ENCODE results near the gene GYS1. TPM values are rescaled to one million over a fixed set of nuclear protein-coding genes. Genes with fewer than 3 reads are reported as not detected.

GYS1 gene
- total and polyA plus RNA-seq, 7 experiments from 2014 or later = 22.6 to 82.3 (median 40.3) TPM

DNA sequence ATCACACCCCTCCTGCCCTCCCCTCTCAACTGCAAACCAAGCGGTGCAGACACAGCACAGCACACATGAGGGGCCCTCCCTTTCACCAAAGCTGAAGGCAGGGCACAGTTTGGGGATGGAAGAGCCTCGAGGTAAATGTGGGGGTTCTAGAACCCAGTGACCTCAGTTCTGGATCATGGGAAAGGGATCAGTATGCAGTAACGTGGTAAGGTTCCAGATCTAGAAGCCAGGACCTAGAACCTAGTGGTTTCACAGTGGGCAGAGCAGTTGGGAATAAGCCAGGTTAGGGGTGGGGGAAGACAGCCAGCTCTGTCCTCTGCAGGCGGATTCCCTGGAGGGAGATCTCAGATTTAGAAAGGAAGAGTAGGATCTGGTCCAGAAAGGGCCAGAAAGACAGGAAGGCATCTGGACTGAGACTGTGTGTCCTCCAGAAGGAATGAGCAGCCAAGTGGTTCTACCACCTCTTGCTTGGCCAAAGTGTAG is 24.9 kb downstream of the GYS1 start:
- H3K27me3 Mint-ChIP-seq = no peaks in the 10 kb centered on the region
- no peak for DNase-seq
- CTCF ChIA-PET = interaction anchor here (0.7 to 1.1 kb wide), 3 partner anchors 9 to 173 kb away, joined by 3 to 5 read pairs (median 4); no protein-coding TSS in a partner anchor
- H3K36me3 Mint-ChIP-seq = peaks cover 0 to 28% (median 11%) of the 10 kb centered on the region in 5 donors
- intact Hi-C loops (cut with micrococcal nuclease) = loop anchor here (5.0 kb wide), 3 partner anchors 321 to 636 kb away; partner anchors contain the start of genes CA11 (in 1 of the 2) and LMTK3 (in 1 of the 2)
- peak overlapping the region in 4 of 10 donors; percentile 3 to 99 (median 10) for H3K4me3 Mint-ChIP-seq
- ATAC-seq = no peak
- no peaks in the 10 kb centered on the region for H3K27me3 ChIP-seq (ENCODE audit: control insufficient read depth in 2 of 2, insufficient read depth in 2 of 2, low read length in 2 of 2)
- no peak overlapping the region for H3K4me3 ChIP-seq (ENCODE audit: low read length)
- H3K36me3 ChIP-seq (ENCODE audit: control insufficient read depth in 2 of 3, insufficient read depth in 3 of 3, low read length in 3 of 3) = peaks cover 0 to 49% (median 6%) of the 10 kb centered on the region in 3 experiments
- peaks cover 21 to 52% (median 46%) of the 10 kb centered on the region in 7 donors for H3K4me1 Mint-ChIP-seq
- no peaks in the 10 kb centered on the region for H3K9me3 ChIP-seq (ENCODE audit: control insufficient read depth in 2 of 3, low read length in 3 of 3)
- H3K9me3 Mint-ChIP-seq = peaks cover 0 to 5% (median 0%) of the 10 kb centered on the region in 11 donors
- POLR2A ChIA-PET = interaction anchor here (0.9 to 5.3 kb wide), 4 partner anchors 15 to 93 kb away, joined by 4 to 58 read pairs (median 8); partner anchors contain the start of genes GYS1 and RUVBL2
- H3K4me1 ChIP-seq (ENCODE audit: control insufficient read depth in 2 of 2, insufficient read depth in 2 of 2, low read length in 2 of 2) = peaks cover 24 to 26% of the 10 kb centered on the region in 2 donors
- no peak overlapping the region for H3K27ac ChIP-seq (ENCODE audit: low read depth, low read length)
- H3K27ac Mint-ChIP-seq = peak overlapping the region in 4 of 9 donors; percentile 24 to 49 (median 35)

DNA sequence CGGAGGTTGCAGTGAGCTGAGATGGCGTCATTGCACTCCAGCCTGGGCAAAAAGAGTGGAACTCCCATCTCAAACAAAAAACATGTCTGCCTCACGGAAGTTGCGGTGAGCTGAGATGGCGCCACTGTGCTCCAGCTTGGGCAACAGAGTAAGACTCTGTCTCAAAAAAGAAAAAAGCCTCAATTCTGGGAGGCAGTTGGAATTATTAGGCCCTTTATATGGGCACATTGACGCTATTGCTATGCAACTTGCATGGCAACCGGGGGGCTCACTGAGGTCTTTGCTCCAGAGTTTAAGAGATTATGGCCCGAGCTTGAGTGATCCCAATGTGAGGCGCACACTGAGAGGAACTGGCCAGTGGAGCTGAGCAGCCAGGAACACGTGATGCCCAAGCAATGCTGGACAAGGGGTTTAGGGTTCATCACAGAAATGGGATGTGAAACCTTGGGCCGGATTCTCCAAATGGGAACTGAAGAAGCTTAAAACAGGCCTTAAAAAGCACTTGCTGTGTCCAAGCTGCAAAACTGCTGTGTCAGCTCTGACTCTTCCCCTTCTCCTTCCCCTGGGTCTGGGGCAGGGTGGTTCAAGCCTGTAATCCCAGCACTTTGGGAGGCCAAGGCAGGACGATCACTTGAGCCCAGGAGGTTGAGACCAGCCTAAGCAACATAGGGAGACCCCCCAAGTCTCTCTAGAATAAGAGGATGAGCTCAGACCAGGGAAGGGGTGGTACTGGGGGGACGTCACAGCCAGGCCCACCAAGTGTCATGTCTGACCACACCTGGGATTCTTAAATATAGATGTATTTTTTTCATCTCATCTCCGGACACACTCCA is 25.5 kb downstream of the GYS1 start:
- Mint-ChIP-seq H3K9me3 (peaks cover 0 to 5% (median 0%) of the 10 kb centered on the region in 11 donors), H3K4me3 (peak overlapping the region; percentile 5 to 100 (median 55)), H3K36me3 (peaks cover 0 to 25% (median 11%) of the 10 kb centered on the region in 5 donors), H3K27ac (peak overlapping the region in 3 of 9 donors; percentile 28 to 97 (median 48)), H3K27me3 (no peaks in the 10 kb centered on the region), H3K4me1 (peaks cover 27 to 59% (median 53%) of the 10 kb centered on the region in 7 donors)
- DNase-seq (no peak), ATAC-seq (peak; percentile 11)
- ChIA-PET POLR2A (interaction anchor here (0.6 to 5.3 kb wide), 13 partner anchors 8 to 721 kb away, joined by 3 to 58 read pairs (median 6); partner anchors contain the start of genes BAX, GYS1, PPP1R15A and RUVBL2), CTCF (interaction anchor here (0.7 to 1.2 kb wide), 8 partner anchors 9 to 180 kb away, joined by 3 to 5 read pairs (median 3); partner anchors contain the start of gene HSD17B14)
- peaks cover 0 to 49% (median 6%) of the 10 kb centered on the region in 3 experiments for H3K36me3 ChIP-seq (ENCODE audit: control insufficient read depth in 2 of 3, insufficient read depth in 3 of 3, low read length in 3 of 3)
- H3K4me3 ChIP-seq (ENCODE audit: low read length) = no peak overlapping the region
- peaks cover 26 to 28% of the 10 kb centered on the region in 2 donors for H3K4me1 ChIP-seq (ENCODE audit: control insufficient read depth in 2 of 2, insufficient read depth in 2 of 2, low read length in 2 of 2)
- no peak overlapping the region for H3K27ac ChIP-seq (ENCODE audit: low read depth, low read length)
- H3K27me3 ChIP-seq (ENCODE audit: control insufficient read depth in 2 of 2, insufficient read depth in 2 of 2, low read length in 2 of 2) = no peaks in the 10 kb centered on the region
- intact Hi-C loops (cut with micrococcal nuclease) = loop anchor here (5.0 kb wide), 3 partner anchors 320 to 635 kb away; partner anchors contain the start of genes CA11 (in 1 of the 2) and LMTK3 (in 1 of the 2)
- H3K9me3 ChIP-seq (ENCODE audit: control insufficient read depth in 2 of 3, low read length in 3 of 3) = no peaks in the 10 kb centered on the region

DNA sequence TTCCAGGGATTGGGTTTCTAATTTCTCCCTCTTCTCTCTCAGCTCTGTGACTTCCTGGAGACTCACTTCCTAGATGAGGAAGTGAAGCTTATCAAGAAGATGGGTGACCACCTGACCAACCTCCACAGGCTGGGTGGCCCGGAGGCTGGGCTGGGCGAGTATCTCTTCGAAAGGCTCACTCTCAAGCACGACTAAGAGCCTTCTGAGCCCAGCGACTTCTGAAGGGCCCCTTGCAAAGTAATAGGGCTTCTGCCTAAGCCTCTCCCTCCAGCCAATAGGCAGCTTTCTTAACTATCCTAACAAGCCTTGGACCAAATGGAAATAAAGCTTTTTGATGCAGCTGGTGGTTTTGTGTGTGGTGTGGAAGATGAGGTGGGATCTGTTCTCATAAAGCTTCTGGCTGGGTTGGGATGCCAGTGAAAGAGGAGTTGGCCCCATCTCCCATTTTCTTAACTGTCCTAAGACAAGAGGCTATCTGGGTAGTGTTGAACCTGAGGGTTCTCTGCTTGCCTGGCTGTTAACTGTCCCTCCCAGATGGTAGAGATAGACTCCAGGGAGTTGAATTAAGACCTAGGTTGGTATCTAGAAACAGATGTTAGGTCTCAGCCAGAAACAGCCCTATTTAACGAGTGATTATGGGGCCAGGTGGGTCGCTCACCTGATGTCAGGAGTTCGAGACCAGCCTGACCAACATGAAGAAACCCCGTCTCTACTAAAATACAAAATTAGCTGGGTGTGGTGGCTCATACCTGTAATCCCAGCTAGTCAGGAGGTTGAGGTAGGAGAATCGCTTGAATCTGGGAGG is 26.4 kb downstream of the GYS1 start:
- peak overlapping the region; percentile 94 to 100 (median 99) for H3K4me3 Mint-ChIP-seq
- CTCF ChIA-PET = interaction anchor here (0.6 to 1.8 kb wide), 9 partner anchors 11 to 179 kb away, joined by 3 to 4 read pairs (median 3); partner anchors contain the start of genes GYS1, HSD17B14, NUCB1 and RUVBL2

DNA sequence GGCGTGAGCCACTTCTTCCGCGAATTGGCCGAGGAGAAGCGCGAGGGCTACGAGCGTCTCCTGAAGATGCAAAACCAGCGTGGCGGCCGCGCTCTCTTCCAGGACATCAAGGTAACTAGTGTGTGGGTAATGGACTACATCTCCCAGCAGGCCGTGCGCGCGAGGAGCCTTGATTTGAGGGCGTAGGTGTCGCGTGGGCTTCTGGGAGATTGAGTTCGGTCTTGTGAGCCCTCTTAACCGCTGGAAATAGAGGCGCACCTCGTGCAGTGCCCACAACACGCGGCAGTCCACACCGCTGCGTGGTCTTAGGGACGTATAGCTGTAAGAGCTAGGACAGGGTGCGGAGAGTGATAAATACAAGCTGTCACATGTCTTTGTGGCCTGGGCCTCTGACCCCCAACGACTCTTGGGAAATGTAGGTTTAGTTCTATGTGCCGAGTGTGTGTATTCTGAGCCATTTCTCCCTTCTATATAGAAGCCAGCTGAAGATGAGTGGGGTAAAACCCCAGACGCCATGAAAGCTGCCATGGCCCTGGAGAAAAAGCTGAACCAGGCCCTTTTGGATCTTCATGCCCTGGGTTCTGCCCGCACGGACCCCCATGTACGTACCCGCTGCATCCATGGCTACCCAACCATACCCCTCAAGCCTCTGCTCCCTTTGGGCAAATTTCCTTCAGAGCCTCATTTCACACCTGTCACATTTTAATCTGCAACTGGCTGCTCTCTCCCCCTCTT is 27.1 kb downstream of the GYS1 start:
- peak; percentile 75 for ATAC-seq
- peaks cover 0 to 46% (median 6%) of the 10 kb centered on the region in 3 experiments for H3K36me3 ChIP-seq (ENCODE audit: control insufficient read depth in 2 of 3, insufficient read depth in 3 of 3, low read length in 3 of 3)
- peaks cover 40 to 70% (median 64%) of the 10 kb centered on the region in 7 donors for H3K4me1 Mint-ChIP-seq
- H3K4me3 Mint-ChIP-seq = peak overlapping the region; percentile 94 to 100 (median 99)
- H3K9me3 Mint-ChIP-seq = peaks cover 0 to 5% (median 0%) of the 10 kb centered on the region in 11 donors
- H3K27ac Mint-ChIP-seq = peak overlapping the region; percentile 93 to 100 (median 97)
- peak overlapping the region; percentile 73 for H3K27ac ChIP-seq (ENCODE audit: low read depth, low read length)
- H3K27me3 ChIP-seq (ENCODE audit: control insufficient read depth in 2 of 2, insufficient read depth in 2 of 2, low read length in 2 of 2) = no peaks in the 10 kb centered on the region
- intact Hi-C loops (cut with micrococcal nuclease) = loop anchor here (1.0 to 5.0 kb wide), 15 partner anchors 11 to 634 kb away; partner anchors contain the start of genes CA11 (in 2 of the 2), GYS1 (in 2 of the 2), NUCB1 (in 2 of the 2) and RUVBL2 (in 2 of the 2)
- ChIA-PET POLR2A (interaction anchor here (0.6 to 5.3 kb wide), 29 partner anchors 8 to 347 kb away, joined by 3 to 58 read pairs (median 4); partner anchors contain the start of genes BAX, CA11, DHDH and GYS1), CTCF (interaction anchor here (0.6 to 1.8 kb wide), 6 partner anchors 11 to 172 kb away, joined by 3 to 4 read pairs (median 4); partner anchors contain the start of genes GYS1, NUCB1 and RUVBL2)
- H3K9me3 ChIP-seq (ENCODE audit: control insufficient read depth in 2 of 3, low read length in 3 of 3) = no peaks in the 10 kb centered on the region
- H3K36me3 Mint-ChIP-seq = peaks cover 0 to 30% (median 11%) of the 10 kb centered on the region in 5 donors
- H3K27me3 Mint-ChIP-seq = no peaks in the 10 kb centered on the region
- H3K4me3 ChIP-seq (ENCODE audit: low read length) = peak overlapping the region; percentile 86
- peak; percentile 71 to 93 (median 88) for DNase-seq
- H3K4me1 ChIP-seq (ENCODE audit: control insufficient read depth in 2 of 2, insufficient read depth in 2 of 2, low read length in 2 of 2) = peaks cover 30 to 37% of the 10 kb centered on the region in 2 donors

More for the DNA sequence above, 26.4 kb downstream of the GYS1 start:
- H3K27ac ChIP-seq (ENCODE audit: low read depth, low read length) = peak overlapping the region; percentile 73
- DNase-seq = no peak
- no peaks in the 10 kb centered on the region for H3K9me3 ChIP-seq (ENCODE audit: control insufficient read depth in 2 of 3, low read length in 3 of 3)
- H3K27me3 Mint-ChIP-seq = no peaks in the 10 kb centered on the region
- ATAC-seq = no peak
- peaks cover 0 to 47% (median 6%) of the 10 kb centered on the region in 3 experiments for H3K36me3 ChIP-seq (ENCODE audit: control insufficient read depth in 2 of 3, insufficient read depth in 3 of 3, low read length in 3 of 3)
- H3K4me1 ChIP-seq (ENCODE audit: control insufficient read depth in 2 of 2, insufficient read depth in 2 of 2, low read length in 2 of 2) = peaks cover 30 to 36% of the 10 kb centered on the region in 2 donors
- intact Hi-C loops (cut with micrococcal nuclease) = loop anchor here (5.0 kb wide), 3 partner anchors 319 to 634 kb away; partner anchors contain the start of genes CA11 (in 1 of the 2) and LMTK3 (in 1 of the 2)
- peaks cover 0 to 27% (median 11%) of the 10 kb centered on the region in 5 donors for H3K36me3 Mint-ChIP-seq
- peaks cover 0 to 5% (median 0%) of the 10 kb centered on the region in 11 donors for H3K9me3 Mint-ChIP-seq
- peaks cover 33 to 67% (median 61%) of the 10 kb centered on the region in 7 donors for H3K4me1 Mint-ChIP-seq
- no peaks in the 10 kb centered on the region for H3K27me3 ChIP-seq (ENCODE audit: control insufficient read depth in 2 of 2, insufficient read depth in 2 of 2, low read length in 2 of 2)
- H3K4me3 ChIP-seq (ENCODE audit: low read length) = peak overlapping the region; percentile 86
- peak overlapping the region in 7 of 9 donors; percentile 93 to 100 (median 98) for H3K27ac Mint-ChIP-seq
- POLR2A ChIA-PET = interaction anchor here (0.6 to 5.3 kb wide), 25 partner anchors 7 to 722 kb away, joined by 3 to 58 read pairs (median 4); partner anchors contain the start of genes BAX, CA11, DHDH and GYS1
